ENCODE data around the gene DDB1.

GRCh38 chr11:61265357-61265756 is 67.5 kb downstream of the DDB1 start:
- no peak for TF ChIP-seq CTCF (IDR thresholded peaks at IDR 0.05)
- no peak for TF ChIP-seq POLR2A (IDR thresholded peaks at IDR 0.05)

All from adrenal gland (tissue), 5 donors.